Right hindlimb (tissue), 1 donor: Measurements from ENCODE around the gene CRHR1.

Experiments
- DNase-seq: peaks from one replicate; pipeline ENCODE4 v3.0.0-alpha.2; 2018

The CRHR1 gene

DNA sequence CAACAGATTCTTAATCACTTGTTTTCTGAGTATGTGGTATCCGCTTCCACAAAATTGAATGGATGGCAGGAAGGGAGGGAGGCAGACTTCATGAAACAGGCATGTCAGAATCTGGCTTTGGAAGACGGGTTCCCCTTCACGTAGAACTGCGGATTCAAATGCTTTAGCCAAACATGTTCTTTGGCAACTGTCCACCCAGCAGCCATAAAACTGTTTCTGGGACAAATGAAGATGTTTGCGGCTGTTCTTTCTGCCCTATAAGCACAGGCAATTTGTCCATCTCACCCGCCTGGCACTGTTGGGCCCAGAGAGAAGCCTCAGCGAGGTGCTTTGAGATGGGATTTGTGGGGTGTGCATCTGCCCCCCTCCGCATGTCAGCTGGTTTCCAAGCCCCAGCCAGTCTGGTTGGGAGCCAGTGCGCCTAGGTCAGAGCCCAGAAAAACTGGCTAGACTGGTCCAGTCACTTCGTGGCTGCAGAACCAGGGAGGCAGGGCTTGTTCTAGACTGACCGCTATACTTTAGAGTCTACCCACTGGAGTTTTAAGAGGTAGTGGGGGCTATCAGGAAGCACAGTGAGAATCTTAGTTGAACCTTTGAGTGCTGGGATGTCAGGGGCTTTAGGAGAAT lies 6.3 kb downstream of the CRHR1 start:
- DNase-seq = no peak

DNA sequence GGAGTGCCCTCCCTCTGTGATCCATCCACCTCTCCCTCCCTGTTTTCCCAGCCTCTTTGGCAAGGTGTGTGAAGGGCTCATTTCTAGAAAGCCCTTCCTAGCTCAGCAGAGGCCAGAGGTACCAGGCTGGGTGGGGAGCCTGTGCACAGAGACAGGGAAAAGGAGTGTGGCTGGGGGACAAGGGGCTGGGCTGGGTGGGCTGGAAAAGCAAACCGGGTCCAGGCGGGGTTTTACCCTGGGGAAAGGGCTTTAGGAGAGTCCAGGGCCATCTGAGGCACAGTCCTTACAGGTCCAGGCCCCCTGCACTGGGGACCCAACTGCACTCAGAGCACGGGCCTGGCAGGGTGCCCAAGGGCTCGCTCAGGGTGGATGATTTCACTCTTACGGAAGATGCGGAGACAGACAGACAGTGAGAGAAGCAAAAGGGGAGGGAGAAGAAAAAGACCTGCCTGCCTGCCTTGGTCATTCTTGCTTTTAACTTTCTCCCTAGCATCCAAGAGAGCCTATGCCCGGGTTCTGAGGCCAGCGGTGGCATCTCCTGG lies 7.0 kb downstream of the CRHR1 start:
- DNase-seq = no peak

DNA sequence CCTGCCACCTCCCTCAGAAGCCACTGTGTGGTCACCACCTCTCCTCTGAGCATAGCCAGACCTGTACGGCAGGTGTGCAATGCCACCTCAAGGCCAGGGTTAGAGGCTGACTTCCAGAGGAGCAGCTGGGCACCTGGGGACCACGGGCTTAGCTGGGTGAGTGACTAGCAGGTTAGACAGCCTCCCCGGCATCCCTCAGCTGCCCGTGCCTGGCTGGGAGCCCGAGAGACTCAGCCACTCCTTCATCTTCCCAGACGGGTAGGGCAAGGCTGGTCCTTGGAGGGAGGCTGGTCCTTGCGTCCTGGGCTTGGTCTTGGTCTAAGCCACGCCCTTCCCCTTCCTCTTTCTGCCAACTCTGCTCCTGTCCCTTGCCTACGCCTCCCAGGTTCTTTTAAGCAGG lies 7.8 kb downstream of the CRHR1 start:
- DNase-seq = no peak

DNA sequence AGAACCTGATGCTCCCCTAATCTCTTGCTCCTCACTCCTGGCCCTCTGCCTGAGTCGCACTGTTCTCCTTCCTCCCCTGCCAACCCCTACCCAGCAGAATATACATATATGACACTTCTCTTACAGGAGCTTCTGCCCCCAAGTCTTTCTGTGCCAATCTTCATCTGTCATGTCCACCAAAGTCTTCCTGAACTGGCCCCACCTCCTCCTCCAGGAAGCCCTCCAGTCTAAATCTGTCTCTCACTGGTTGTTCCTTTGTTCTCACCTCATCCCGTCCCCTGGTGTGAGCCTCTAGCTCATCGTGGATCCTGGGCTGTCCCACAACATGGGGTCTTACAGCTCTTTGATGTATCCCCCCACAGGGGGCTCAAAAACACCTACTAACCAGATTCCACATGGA lies 8.3 kb downstream of the CRHR1 start:
- DNase-seq = no peak

DNA sequence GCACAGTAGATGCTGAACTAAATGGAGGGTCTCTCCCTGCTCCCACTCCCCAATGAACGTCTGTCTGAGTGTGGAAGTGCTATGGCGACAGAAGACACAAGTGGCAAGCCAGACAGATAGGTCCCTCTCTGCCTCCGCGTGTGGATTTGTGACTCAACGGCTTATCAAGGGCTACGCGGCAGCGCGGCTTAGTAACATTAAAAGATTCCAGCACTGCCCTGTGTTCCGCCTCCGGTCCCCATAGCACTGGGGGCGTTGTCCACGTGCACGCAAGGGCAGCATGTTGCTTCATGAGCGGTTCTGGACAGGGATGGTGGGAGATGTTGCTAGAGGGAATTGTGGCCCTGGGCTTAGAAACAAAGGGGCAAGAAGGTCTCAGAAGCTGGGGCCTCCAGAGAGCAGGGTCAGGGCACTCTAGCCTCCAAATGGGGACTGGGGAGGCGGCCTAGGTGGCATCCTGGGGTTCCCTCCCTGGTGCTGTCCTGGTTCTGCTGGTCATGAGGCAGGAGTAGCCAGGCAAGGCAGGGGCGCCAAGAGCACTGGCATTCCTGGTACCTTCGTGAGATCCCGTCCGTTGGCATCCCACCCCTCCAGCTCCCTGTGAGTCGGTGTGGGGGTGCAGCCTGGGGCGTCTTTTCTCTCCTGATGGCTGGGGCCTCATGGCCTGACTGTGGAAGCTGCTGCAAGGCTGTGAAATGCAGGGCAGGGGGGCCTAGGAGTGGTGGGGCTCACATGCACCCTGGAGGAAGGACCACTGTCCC lies 9.1 kb downstream of the CRHR1 start:
- DNase-seq = no peak

DNA sequence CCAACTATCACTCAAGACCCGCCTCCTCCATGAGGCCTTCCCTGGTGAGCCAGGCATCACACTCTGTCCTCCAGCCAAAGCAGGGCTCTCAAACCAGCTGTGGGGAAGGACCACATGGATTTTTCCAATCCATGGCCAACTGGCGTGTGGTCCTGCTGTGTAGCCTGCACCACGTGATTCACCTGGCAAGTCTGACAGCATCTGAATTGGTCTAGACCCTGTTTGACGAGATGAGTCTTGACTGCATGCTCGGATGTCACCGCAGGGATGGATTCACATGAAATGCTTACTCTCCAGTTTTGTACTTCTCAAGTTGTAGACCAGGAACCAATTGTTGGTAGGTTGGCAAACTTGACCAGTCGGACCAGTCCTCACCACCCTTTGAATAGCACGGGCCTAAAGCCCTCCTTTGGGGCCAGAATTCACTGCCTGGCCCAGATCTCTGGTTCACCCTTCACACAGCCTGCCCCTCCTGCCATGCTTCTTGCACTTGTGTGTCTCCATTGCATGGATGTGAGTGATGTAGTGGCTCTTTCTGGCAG lies 9.9 kb downstream of the CRHR1 start:
- DNase-seq = no peak

- no peak for DNase-seq
Measured at GRCh38 chr17:45794840-45795239, 10.7 kb downstream of the CRHR1 start.

- no peak for DNase-seq
Measured at GRCh38 chr17:45800816-45801215, 16.7 kb downstream of the CRHR1 start.

- DNase-seq = no peak
Measured at GRCh38 chr17:45801421-45801820, 17.3 kb downstream of the CRHR1 start.

DNA sequence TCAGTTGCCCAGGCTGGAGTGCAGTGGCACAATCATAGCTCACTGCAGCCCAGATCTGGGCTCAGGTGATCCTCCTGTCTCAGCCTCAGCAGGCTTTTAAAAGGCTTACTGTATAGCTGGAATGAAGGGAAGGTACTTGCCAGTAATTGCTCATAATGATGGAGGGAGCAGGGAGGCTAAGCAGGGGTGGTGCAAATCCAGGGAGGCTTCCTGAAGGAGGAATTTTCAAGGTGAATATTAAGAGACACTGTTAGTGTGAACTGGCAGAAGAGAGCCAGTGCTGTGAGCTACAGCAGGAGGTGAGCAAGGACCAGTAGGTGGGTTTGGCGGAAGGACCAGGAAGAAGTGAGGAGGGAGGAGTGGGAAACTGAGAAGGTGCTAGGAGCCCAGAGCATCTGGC lies 24.7 kb downstream of the CRHR1 start:
- no peak for DNase-seq

GRCh38 chr17:45809499-45809898 lies 25.4 kb downstream of the CRHR1 start:
- DNase-seq = no peak

DNA sequence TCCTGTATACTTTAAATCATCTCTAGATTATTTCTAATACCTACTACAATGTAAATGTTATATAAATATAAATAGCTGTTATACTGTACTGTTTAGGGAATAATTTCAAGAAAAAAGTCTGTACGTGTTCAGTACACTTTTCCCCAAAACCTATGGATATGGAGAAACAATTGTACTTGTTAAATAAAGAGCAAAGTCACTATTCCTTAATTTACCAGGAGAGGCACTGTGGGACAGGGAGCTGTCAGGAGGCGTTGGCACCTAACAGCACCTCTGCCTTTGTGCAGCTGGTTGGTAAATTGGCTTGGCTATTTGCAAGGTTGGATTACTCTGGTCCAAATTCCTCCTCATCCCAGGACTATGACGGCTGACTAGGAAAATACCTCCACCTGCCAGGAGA lies 28.0 kb downstream of the CRHR1 start:
- no peak for DNase-seq

DNA sequence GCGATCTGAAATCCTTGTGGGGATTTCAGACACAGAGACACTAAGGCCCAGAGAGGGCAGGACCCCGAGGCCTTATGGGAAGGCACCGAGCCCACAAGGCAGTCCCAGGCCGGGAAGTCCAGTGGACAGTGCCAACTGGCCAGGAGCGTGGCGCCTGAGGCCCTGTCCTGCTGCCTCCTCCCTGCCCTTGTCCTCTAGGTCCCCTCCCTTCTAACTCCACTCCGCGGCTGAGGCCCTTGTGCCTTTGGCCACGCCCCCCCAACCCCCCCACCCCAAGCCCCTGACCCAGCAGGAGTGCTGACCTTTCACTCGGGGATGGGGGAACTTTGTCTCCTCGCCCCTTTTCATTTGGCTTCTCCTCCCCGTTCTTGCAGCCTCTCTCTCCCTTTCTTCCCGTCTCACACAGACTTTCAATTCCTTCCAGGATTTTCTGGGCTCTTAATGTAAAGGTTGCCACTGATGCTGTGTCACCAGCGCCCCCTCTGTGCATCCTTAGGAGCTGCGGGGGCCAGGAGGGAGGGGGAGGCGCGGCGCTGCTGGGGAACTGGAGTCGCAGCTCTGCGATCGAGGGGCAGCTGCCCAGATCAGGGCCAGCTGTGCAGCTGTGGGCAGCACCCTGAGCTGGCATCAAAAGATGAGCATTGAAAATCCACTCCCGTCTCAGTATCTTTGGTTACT lies 29.1 kb downstream of the CRHR1 start:
- DNase-seq = peak; percentile 33

DNA sequence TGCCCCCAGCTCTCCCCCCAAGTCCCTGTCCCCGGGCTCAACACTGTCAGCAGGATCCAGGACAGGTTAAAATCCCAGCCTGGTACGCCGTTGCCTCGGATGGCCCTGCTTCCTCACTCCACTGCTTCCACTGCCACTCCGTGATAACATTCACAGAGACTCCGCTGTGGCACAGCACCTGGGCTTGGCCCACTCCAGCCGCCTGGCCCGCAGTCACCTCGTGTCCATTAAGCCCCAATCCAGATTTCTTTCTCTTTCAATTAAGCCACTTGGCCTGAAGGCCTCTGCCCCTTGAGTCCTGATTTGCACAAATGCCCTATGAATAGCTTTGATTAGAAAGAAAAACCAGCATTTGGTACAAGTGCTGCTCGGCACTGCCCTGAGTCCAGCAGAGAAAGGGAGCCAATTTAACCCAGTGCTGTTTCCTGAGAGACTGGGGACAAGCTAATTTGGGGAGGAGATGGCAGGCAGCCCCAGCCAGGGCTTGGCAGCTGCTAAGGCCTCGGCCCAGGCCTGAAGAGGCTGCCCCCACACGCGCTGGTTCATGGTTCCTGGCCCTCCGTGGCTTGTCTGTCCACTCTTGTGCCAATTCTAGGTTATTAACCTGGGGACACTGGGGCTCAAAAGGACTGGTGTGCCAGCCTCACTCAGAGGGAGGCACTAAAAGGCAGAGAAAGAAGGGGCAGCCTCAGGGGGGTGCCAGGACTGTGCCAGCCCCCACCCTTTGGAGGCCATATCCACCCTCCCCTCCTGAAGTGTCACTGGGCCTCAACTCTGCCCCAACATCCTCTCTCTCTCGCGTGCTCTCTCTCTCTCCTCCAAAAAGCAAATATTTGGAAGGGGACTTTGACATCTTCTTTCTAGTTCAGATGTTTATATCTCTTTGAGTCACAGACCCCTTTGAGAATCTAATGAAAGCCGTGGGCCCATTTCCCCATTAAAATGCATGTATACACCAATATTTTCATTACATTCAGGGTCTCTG lies 30.8 kb downstream of the CRHR1 start:
- DNase-seq = no peak

DNA sequence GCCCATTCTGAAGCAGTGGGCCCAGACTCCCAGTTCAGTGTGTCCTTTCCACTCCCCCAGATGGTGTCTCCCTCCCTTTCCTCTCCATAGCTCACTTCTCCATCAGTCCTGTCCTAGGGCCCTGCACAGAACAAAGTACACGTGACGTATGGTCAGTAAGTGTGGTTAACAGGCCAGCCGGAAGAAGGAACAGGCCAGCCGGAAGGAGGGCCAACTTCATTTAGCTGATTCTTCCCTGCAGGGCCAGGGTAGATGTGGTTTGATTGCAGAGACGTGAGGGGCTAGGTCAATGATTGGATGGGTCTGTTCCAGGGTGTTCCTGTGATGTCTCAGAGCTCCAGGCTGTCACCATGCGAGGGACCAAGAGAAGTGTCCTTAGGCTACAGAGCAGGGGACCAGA lies 31.6 kb downstream of the CRHR1 start:
- DNase-seq = no peak

GRCh38 chr17:45818041-45818440 lies 33.9 kb downstream of the CRHR1 start:
- no peak for DNase-seq

GRCh38 chr17:45818699-45819098 lies 34.6 kb downstream of the CRHR1 start:
- DNase-seq = no peak

DNA sequence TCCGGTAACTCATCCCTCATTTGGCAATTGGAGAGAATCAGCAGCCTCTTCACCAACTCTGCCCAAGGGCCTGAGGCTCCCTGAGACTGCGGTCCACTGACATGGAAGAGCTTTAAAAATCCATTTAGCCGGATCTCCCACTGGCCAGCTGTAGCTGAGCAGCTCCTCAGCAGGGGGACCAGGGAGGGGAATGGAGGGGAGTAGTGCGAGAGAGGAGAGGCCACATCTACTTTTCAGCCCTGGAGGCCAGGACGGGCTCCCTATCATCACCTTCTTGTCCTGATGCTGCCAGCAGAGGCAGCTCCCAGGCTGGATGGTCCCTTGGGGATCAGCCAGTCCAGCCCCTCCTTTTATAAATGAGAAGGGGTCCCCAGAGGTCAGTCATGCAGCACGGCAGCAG lies 35.5 kb downstream of the CRHR1 start:
- DNase-seq = no peak

GRCh38 chr17:45820052-45820780 lies 36.1 kb downstream of the CRHR1 start:
- peak; percentile 33 for DNase-seq

- DNase-seq = no peak
Measured at GRCh38 chr17:45821147-45821546, 37.0 kb downstream of the CRHR1 start.

DNA sequence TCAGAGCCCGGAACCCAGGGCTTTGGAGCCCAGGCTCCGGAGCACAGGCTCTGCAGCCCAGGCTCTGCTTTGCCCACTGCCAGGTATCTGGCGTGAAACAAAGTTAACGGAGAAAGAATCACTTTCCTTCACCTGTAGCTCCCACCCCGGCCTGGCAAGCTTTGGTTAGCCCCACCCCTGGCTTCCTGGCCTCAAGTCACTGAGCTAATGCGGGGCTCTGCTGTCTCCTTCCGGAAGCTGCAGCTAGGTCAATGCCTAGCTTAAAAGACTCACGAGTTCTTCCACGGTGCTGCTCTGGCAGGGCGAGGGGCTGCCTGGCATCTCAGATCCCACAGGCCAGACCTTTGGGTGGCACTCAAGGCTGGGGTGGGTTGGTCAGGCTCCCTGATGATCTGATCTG lies 39.5 kb downstream of the CRHR1 start:
- DNase-seq = no peak

GRCh38 chr17:45824475-45824874 lies 40.4 kb downstream of the CRHR1 start:
- DNase-seq = no peak
